ENCODE results near the gene SLC37A3. TPM values are rescaled to one million over a fixed set of nuclear protein-coding genes. Genes with fewer than 3 reads are reported as not detected.
A peak's percentile ranks its signal among the peaks of the same experiment; 100 is the strongest.
"Not testable (repeated sequence)": the region's sequence is repeated elsewhere in the genome, so short reads cannot be mapped to it uniquely, and the experiment has no call there.

SLC37A3 gene
- polyA plus RNA-seq, 2 of the 4 experiments (the other 2 are of a cell fraction), result 26.9 to 53.2 TPM

GRCh38 chr7:140421521-140421920 is 23.2 kb upstream of the SLC37A3 start:
- Histone ChIP-seq H3K9me3 (no peaks in the 10 kb centered on the region), H3K4me1 (no peaks in the 10 kb centered on the region), H3K27ac (no peak overlapping the region), H3K4me3 (no peak overlapping the region), H3K4me2 (no peak overlapping the region)
- FAIRE-seq, result no peak
- ATAC-seq, result no peak
- ChIA-PET CTCF (interaction anchor here (1.3 to 1.5 kb wide), 2 partner anchors 23 to 29 kb away, joined by 3 read pairs; no protein-coding TSS in a partner anchor), POLR2A (no interaction called here)
- WGBS (ENCODE audit: missing lambda C conversion rate), result 56% methylated on average over 2 of the region's 2 CpGs
- DNase-seq (ENCODE audit: low read depth in 1 of 2, low spot score in 1 of 2), result no peak
- no peak for TF ChIP-seq RFX5 (IDR thresholded peaks at IDR 0.05)

DNA sequence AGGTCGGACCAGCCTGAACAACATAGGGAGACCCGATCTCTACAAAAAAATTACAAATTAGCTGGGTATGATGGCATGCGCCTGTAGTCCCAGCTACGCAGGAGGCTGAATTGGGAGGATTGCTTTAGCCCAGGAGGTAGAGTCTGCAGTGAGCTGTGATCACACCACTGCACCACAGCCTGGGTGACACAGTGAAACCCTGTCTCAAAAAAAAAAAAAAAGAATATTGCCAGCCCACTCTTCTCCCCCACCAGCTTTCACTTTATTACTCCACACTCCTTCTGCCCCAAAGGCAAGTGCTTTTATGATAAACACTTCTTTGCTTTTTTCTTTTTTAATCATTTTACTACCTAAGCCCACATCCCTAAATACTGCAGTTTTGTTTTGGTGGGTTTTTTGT is 20.3 kb upstream of the SLC37A3 start:
- Histone ChIP-seq H3K27ac (no peak overlapping the region), H3K4me1 (no peaks in the 10 kb centered on the region), H3K4me3 (no peak overlapping the region), H3K4me2 (no peak overlapping the region), H3K9me3 (no peaks in the 10 kb centered on the region)
- ChIA-PET CTCF (interaction anchor here (0.6 to 1.9 kb wide), 3 partner anchors 22 to 364 kb away, joined by 3 to 6 read pairs (median 3); no protein-coding TSS in a partner anchor), POLR2A (no interaction called here)
- DNase-seq (ENCODE audit: low read depth in 1 of 2, low spot score in 1 of 2) (no peak), ATAC-seq (no peak), FAIRE-seq (no peak)
- TF ChIP-seq MAZ (IDR thresholded peaks at IDR 0.05; ENCODE audit: borderline replicate concordance, low read depth, low read length) (no peak), HDAC2 (IDR thresholded peaks at IDR 0.05) (no peak)
- 71% methylated on average over 4 of the region's 4 CpGs for WGBS (ENCODE audit: missing lambda C conversion rate)

- H3K4me2 ChIP-seq; ATAC-seq; H3K27ac ChIP-seq; DNase-seq (ENCODE audit: low read depth in 1 of 2, low spot score in 1 of 2); H3K4me1 ChIP-seq; H3K4me3 ChIP-seq; H3K9me3 ChIP-seq; FAIRE-seq: not testable (repeated sequence)
- CTCF ChIA-PET, result interaction anchor here (1.9 kb wide), 1 partner anchor 22 kb away, joined by 6 read pairs; no protein-coding TSS in a partner anchor
- POLR2A ChIA-PET, result interaction anchor here (1.0 kb wide), 1 partner anchor 20 kb away, joined by 3 read pairs; the partner anchor contains the start of gene SLC37A3
- 75% methylated on average over 5 of the region's 5 CpGs for WGBS (ENCODE audit: missing lambda C conversion rate)
These were observed 19.8 kb upstream of the SLC37A3 start for GRCh38 chr7:140418156-140418472.

DNA sequence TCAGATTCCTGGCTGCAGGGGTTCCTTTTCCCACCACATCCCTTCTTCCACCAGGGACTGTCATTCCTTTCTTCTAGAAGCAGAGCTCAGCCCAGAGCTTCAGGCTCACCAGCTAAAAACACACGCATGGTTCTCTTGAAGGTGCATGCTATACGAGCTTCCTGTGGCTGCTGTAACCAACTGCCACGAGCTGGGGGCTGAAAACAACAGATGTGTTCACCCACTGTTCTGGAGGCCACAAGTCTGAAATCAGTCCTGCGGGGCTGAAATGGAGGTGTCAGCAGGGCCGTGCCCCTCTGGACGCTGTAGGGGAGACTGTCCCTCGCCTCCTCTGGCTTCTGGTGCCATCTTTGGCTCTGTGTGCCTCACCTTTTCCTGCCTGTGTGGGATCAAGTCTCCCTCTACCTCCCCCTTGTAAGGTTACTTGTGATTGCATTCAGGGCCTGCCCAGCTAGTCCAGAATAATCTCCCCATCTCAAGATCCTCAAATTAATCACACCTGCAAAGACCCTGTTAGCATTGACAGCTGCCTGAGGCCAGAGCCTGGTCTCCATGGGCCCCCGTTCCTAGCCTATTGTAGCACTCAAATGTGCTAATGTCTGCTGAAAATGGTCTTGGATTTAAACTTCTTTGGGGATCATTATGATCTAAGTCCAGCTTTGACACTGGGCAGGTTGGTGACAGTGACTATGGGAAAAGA is 19.3 kb upstream of the SLC37A3 start:
- Histone ChIP-seq H3K27ac (no peak overlapping the region), H3K4me2 (no peak overlapping the region), H3K4me1 (no peaks in the 10 kb centered on the region), H3K9me3 (peaks cover 4% of the 10 kb centered on the region; the same call in 1 of the 3 replicates), H3K4me3 (no peak overlapping the region)
- POLR2A ChIA-PET, result interaction anchor here (1.0 kb wide), 1 partner anchor 20 kb away, joined by 3 read pairs; the partner anchor contains the start of gene SLC37A3
- FAIRE-seq (no peak), ATAC-seq (peak; percentile 27 to 57; a peak in 5 of 6 replicates), DNase-seq (ENCODE audit: low read depth in 1 of 2, low spot score in 1 of 2) (no peak)
- 68% methylated on average over 8 of the region's 8 CpGs for WGBS (ENCODE audit: missing lambda C conversion rate)
- CTCF ChIA-PET, result interaction anchor here (1.9 kb wide), 1 partner anchor 23 kb away, joined by 6 read pairs; no protein-coding TSS in a partner anchor
- TF ChIP-seq EP300 (IDR thresholded peaks at IDR 0.05), result no peak
- no peak for TF ChIP-seq ZSCAN20 (CRISPR knock-in tag; IDR thresholded peaks at IDR 0.05)
- TF ChIP-seq NFE2L2 (conservative IDR thresholded peaks at IDR 0.05; ENCODE audit: low read length), result no peak
- TF ChIP-seq, protein P1, sequence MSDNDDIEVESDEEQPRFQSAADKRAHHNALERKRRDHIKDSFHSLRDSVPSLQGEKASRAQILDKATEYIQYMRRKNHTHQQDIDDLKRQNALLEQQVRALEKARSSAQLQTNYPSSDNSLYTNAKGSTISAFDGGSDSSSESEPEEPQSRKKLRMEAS (IDR thresholded peaks at IDR 0.05), result no peak
- TF ChIP-seq, protein P2, sequence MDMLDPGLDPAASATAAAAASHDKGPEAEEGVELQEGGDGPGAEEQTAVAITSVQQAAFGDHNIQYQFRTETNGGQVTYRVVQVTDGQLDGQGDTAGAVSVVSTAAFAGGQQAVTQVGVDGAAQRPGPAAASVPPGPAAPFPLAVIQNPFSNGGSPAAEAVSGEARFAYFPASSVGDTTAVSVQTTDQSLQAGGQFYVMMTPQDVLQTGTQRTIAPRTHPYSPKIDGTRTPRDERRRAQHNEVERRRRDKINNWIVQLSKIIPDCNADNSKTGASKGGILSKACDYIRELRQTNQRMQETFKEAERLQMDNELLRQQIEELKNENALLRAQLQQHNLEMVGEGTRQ (IDR thresholded peaks at IDR 0.05), result no peak
- no peak for TF ChIP-seq TFCP2L1 (CRISPR knock-in tag; IDR thresholded peaks at IDR 0.05)
- TF ChIP-seq ZNF302 (CRISPR knock-in tag; IDR thresholded peaks at IDR 0.05), result no peak
- TF ChIP-seq ZFP36 (IDR thresholded peaks at IDR 0.05; ENCODE audit: borderline replicate concordance, partially characterized antibody), result no peak
- no peak for TF ChIP-seq MAFK (IDR thresholded peaks at IDR 0.05; ENCODE audit: partially characterized antibody)
- TF ChIP-seq PHF8 (IDR thresholded peaks at IDR 0.05; ENCODE audit: borderline replicate concordance, low read depth), result no peak
- no peak for TF ChIP-seq NR3C1 (IDR thresholded peaks at IDR 0.05)
- no peak for TF ChIP-seq JUN (IDR thresholded peaks at IDR 0.05)
- TF ChIP-seq RAD21 (conservative IDR thresholded peaks at IDR 0.05 in 1 of 2, IDR thresholded peaks at IDR 0.05 in 1 of 2), result no peak
- TF ChIP-seq HEYL (CRISPR knock-in tag; IDR thresholded peaks at IDR 0.05), result no peak
- no peak for TF ChIP-seq GATA3 (IDR thresholded peaks at IDR 0.05; ENCODE audit: borderline replicate concordance)
- TF ChIP-seq, protein P3, sequence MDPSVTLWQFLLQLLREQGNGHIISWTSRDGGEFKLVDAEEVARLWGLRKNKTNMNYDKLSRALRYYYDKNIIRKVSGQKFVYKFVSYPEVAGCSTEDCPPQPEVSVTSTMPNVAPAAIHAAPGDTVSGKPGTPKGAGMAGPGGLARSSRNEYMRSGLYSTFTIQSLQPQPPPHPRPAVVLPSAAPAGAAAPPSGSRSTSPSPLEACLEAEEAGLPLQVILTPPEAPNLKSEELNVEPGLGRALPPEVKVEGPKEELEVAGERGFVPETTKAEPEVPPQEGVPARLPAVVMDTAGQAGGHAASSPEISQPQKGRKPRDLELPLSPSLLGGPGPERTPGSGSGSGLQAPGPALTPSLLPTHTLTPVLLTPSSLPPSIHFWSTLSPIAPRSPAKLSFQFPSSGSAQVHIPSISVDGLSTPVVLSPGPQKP (IDR thresholded peaks at IDR 0.05; ENCODE audit: low read depth, low read length), result no peak
- no peak for TF ChIP-seq E2F6 (IDR thresholded peaks at IDR 0.05; ENCODE audit: borderline replicate concordance, low read depth)
- TF ChIP-seq ATOH8 (CRISPR knock-in tag; IDR thresholded peaks at IDR 0.05; ENCODE audit: low read depth), result no peak
